ENCODE measurements around the gene MIB2.
A peak's percentile ranks its signal among the peaks of the same experiment; 100 is the strongest.
"Not testable (repeated sequence)": the region's sequence is repeated elsewhere in the genome, so short reads cannot be mapped to it uniquely, and the experiment has no call there.

MIB2 gene

DNA sequence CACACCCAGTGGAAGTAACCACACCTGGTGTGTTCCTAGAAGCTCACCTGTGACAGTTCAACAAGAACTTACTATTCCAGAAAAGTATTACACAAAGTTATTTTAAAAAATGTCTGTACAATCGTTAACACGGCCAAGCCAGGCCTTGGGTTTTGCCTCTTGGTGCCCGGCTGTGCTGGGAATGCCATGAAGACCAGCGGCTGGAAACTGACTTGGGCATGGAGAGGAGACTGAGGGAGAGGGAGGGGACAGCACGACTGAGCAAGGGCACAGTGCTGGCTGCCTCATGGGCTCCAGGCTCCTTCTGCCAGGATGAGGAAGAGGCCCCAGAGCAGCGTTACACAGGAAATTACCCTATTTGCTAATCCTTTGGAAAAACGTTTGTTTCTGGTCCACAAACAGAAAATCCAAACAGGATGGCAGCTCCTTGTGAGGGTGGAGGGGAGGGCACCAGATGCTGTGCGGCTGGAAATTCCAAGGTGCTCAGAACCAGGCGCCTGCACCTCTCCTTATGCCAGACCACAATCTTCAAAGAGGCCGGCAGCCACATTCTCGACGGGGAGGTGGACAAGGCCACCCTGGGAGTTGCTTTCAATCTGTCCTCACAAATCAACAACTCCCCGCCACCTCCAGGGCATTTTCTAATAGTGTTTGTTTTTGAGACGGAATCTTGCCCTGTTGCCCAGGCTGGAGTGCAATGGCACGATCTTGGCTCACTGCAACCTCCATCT is 47.7 kb downstream of the MIB2 start:
- not testable (repeated sequence) for DNase-seq

DNA sequence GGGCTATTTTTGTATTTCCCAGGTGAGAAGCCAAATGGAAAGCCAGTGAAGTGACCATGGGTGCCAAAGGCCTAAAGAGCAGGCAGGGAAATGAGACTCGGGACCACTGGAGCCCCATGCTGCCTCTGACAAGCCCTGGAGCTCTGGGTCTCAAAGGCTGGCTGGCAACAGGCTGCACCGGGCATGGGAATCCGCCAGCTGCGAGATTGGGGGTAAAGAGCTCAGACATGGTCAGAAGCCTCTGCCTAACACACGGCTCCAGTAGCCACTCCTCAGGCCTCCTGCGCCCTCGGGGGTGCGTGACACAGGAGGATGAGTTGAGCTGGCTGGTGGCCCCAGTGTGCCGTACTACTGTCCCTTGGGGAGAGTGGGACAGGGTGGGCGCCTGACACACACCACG is 49.0 kb downstream of the MIB2 start:
- DNase-seq: not testable (repeated sequence)

DNA sequence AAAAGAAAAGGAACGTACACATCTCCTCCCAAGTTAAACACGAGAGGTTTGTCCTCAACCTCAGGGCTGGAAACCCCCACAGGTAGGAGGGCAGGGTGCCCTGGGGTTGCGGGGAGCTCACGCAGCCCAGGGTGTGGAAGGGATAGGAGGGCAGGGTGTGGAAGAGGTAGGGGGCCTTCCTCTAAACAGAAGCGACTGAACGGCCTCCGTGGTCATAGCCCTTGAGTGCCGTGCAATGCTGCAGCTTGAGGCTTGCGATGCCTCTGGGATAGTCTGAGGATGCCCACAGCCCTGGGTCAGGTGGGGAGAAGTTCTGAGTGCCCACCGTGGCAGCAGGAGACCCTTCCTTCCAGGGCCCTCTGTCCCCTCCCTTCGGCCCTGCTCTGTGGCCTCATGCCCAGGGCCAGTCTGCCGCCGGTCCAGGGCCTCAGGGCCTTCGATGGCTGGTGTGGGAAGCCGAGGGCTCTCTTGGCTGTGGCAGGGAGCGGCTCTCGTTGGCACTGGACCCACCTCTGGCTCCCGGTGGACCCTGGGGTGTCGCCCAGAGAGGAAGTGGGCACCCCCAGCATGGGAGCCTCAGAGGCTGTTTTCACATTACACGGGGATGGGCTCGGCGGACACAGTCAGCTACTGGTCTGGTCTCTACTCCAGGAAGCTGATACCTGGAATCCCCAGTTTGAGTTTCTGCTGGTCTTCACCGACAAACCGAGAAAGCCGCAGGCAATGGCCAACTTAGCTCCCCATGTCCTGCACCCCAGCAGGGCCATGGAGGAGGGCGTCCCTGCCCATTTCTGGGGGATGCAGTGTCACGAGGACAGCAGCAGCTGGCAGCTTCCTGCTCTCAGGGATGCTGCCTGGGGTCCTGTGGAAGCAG is 49.9 kb downstream of the MIB2 start:
- DNase-seq: no peak

DNA sequence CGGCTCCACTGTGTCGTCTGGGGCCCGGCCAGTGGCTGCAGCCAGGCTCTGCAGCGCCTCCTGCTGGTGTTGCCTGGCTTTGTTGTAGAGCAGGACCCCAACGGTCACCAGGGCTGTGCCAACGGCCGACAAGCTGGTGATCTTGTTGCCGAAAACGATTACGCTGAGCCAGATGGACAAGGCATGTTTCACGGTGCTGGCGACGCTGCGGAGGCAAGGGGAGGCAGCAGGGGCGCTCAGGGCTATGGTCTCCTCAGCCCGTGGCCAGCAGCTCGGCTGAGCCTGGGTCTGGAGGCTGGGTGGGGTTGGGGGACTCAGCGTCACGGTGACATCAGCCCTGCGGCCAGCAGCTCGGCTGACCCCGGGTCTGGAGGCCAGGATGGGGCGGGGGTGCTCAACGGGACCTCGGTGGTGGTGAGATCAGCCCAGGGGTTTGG is 50.5 kb downstream of the MIB2 start:
- peak; percentile 15 to 33 for DNase-seq

DNA sequence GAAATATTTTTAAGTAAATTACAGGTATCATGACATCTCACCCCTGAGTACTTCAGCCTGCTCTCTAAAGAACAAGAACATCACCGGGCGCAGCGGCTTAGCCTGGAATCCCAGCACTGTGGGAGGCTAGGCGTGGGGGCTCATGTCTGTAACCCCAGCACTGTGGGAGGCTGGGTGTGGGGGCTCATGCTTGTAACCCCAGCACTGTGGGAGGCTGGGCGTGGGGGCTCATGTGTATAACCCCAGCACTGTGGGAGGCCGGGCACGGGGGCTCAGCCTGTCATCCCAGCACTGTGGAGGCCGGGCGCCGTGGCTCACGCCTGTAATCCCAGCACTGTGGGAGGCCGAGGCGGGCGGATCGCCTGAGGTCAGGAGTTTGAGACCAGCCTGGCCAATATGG is 51.2 kb downstream of the MIB2 start:
- no peak for DNase-seq

DNA sequence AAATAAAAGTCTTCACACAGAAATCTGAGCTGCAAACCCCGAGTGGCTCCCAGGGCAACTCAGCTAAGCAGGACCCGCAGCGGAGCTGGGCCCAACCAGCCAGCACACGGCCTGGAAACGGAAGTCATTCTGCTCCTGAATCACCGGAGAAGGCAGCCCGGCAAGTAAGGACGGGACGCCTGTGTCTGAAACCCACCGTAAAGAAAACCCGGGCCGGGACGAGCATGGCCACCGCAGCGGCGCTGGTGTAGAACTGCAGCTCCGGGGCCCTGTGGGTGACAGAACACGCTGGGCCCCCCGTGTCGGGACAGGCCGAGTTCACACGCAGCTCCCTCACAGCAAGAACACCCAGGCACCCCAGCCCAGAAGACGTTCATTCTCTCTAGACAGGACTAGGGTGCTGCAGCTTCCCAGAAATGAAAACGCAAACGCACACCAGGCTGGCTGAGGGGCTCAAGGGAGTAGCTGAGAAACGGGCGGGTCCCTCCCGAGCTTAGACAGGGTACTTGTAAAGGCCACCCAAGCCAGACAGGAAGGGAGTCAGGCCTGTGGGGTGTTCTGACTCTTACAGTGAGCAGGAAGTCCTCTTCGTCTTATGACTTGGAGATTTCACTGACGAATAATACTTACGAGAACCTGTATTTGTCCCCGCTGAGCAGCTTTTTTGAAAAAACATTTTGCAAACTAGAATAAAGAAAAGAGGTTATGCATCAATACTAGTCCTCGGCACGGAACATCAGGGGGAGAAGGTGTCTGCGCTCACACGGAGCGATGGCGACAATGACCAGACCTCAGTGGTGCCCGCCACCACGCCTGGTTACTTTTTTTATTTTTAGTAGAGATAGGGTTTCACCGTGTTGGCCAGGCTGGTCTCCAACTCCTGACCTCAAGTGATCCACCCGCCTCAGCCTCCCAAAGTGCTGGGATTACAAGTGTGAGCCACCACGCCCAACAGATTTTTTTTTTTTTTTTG is 54.5 kb downstream of the MIB2 start:
- DNase-seq: no peak

DNA sequence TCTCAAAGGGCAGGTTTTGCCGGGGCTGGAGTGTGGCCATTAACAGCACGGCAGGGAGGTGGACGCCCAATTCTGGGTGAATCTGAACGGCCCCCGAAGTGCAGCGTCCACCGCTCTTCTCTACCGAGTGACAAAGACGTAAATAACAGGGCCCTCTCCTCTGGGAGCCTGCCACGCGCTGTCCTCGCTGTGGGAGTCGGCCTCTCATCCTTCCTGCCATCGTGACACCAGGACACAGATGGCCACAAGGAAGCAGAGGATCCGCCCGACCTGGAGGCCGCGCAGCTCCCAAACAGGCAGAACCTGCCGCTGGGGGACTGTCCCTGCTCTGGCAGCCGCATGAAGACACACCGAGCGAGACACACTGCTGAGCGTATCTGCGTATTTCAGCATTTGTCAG is 55.6 kb downstream of the MIB2 start:
- no peak for DNase-seq

DNA sequence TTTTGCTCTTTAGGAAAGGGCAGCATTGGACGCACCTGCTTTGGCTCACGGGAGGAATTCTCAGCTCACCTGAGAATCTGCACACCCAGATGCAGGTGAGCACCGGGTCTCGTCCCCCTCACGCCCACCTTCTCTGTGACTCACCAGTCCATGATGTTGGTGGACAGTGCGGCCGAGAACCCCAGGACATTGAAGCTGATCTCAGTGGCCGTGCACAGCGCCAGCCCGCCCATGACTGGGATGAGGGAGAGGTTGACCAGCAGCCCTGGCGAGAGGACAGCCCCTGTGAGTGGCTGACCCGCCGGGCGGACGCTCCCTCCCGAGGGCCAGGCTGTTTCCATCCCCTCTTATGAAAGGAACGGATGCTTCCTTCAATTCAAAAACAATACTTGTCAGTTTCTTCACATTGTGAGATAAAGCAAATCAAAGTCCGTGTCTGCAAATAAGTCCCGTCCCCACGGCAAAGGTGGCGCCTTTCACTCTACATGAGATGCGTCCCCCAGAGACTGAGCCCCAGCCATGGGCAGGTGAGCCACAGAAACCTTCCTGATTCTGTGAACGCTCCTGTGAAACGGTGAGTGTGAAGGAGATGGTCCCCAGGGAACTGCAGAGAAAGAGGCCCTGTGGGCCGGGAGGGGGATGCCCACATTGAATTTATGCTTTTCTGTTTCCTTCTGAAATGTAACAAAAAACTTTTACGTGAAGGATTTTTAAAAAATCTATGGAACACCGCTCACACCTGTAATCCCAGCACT is 56.2 kb downstream of the MIB2 start:
- no peak for DNase-seq

DNA sequence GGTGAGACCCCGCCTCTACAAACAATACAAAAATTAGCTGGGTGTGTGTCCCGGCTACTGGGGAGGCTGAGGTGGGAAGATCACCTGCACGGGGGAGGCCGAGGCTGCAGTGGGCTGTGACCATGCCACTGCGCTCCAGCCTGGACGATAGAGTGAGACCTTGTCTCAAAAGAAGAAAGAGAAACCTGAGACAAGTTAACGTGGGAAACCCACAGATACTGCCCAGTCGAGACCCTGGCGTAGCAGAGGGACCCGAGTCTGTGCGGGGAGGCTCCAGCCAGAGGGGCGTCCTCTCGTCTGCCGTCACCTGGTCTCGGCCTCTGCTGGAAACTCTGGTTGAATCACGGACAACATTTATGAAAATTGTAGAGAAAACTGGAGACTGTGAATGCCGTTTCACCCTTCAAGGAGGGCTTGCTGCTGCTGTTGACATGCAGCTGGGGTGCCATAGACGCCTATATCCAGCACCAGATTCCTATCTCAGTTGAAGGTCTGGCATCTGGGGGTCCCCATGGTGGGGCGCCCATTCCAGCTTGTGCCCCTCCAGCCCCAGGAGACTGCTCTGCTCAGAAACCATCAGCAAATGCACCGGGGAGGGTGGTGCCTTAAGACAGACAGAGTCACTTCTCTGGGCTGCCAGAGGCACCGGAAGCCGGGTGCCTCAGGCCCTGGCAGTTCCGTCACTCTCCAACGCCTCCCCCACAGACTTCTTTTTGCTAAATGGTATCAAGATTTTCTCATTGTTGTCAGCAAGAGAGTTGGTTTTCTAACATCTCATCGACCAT is 57.1 kb downstream of the MIB2 start:
- DNase-seq: no peak

DNA sequence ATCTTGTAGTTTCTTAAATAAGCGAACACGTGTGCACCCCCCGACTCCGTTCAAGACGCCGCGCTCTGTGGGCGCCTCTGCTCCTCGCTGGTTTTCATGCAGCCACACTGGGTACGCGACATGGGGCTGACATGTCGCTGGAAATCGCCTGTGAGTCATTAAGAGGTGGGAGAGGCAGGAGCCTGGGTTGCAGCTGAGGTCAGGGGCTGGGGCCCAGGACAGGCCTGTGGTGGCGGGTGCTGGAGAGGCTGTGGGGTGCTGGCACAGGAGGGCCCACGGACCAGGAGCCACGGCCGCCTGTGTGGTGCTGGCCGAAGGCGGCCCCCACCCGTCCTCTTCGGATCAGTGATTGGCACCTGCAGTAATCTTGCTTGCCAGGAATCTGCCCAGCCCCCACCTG is 59.5 kb downstream of the MIB2 start:
- not testable (repeated sequence) for DNase-seq

DNA sequence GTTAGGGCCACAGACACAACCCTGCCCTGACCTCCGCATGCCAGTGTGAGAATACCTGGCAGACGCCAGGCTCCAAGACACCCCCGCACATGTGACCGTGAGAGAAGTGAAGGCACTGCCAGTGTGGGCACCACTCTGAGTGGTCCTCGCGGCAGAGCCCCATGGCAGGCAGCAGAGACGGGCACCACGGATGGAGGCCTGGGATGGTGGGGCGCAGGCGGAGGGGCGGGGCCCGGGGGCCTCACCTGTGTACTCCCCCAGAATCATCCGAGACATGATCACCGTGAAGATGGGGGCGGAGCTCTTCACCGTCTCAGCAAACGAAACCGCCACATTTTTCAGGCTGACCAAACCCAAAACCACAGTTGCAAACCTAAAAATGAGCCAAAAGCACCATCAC is 59.9 kb downstream of the MIB2 start:
- not testable (repeated sequence) for DNase-seq

DNA sequence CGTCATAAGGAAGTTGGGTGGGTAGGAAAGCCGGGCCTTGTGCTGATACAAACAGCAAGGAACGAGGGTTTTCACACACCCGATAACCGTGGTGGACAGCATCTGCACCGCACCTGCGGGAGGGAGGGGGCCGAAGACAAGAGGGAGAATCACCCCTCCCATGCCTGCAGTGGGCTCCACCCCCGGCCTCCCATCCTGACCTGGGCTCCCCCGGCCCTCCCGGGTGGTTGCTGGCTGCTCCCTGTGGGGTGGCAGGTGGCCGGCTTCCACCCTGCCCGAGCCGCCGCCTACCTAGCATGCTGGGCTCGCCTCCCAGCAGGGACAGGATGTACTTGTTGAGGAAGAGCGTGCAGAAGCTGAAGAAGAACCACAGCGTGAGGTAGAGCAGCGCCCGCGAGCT is 60.8 kb downstream of the MIB2 start:
- DNase-seq: not testable (repeated sequence)

DNA sequence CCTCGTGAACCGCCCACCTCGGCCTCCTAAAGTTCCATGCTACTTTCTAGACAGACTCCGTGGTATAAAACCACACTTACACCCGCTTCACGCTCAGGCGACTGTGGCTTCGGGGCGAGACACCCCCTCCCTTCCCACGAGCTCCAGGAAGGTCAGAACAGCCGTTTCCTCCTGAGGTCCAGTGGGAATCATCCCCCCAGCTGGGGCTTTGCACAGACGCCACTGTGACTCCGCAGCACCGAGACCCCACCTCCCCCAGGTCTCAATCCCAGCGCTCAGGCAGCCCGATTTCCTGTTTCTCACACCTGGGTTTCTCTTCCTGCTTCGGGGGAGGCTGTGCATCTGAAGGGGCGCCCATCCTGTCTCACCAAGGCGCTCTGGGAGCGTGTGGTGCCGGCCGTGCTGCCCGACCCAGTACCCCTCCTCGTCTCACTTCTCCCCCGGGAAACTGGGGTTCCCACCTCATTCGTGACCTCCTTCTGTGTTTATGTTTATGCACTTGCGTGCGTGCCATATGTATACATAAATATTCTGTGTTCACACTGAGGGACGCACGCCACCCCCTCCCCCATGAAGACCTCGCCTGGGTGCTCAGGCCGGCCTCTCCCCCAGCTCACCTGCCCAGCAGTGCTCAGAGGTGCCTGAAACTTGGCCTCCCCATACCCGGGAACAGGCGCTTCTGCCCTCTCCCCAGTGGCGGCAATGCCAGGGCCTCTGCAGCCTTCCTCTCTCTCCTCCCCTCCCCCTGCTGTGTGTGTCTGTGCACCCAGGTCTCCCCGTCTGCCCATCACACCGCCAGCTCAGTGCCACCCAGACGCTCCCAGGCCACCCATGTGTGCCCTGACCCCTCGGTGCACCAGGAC is 62.6 kb downstream of the MIB2 start:
- peak; percentile 50 to 54 for DNase-seq

DNA sequence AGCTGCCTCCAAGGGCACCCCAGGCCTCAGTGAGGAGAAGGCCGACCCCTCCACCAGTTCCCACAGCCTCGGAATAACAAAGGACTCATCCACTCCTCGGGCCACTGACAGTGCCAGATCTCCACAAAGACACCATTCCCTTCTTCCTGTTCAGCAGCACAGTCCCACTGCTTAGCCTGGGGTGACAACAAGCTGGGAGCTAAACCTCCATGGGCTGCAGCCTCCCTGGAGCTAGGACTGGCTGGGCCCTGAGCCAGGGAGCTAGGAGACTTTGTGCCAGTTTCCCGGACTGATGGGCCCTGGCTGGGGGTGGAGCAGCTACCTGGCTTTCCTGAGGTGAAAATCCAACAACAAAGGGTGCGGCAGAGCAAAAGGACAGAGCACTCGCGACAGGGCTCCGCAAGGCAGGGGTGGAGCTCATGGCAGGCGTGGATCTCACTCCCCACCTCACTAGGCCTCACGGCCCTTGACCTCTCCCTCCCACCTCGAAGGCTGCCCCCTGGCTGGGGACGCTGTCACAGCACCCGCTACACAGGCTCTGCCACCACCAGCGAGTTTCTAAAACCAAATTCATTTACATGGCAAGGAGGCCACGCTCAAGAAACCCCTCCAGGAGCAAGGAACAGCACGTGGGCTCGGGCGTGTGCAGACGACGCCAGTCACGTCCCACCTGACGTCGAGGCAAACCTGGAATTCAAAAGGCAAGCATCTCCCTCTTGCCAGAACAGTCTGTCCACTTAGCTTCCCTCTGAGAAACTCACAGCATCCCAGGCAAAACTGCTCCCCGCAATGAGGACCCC is 63.5 kb downstream of the MIB2 start:
- peak in 1 of 2 donors; percentile 50 for DNase-seq

All from CD4-positive, alpha-beta T cell treated with Interleukin-1 beta for 1 hour (primary cell).